ENCODE results near the gene EPS8L2.

Gene EPS8L2

GRCh38 chr11:690738-691633 lies 15.0 kb upstream of the EPS8L2 start:
- no peak for FAIRE-seq

DNA sequence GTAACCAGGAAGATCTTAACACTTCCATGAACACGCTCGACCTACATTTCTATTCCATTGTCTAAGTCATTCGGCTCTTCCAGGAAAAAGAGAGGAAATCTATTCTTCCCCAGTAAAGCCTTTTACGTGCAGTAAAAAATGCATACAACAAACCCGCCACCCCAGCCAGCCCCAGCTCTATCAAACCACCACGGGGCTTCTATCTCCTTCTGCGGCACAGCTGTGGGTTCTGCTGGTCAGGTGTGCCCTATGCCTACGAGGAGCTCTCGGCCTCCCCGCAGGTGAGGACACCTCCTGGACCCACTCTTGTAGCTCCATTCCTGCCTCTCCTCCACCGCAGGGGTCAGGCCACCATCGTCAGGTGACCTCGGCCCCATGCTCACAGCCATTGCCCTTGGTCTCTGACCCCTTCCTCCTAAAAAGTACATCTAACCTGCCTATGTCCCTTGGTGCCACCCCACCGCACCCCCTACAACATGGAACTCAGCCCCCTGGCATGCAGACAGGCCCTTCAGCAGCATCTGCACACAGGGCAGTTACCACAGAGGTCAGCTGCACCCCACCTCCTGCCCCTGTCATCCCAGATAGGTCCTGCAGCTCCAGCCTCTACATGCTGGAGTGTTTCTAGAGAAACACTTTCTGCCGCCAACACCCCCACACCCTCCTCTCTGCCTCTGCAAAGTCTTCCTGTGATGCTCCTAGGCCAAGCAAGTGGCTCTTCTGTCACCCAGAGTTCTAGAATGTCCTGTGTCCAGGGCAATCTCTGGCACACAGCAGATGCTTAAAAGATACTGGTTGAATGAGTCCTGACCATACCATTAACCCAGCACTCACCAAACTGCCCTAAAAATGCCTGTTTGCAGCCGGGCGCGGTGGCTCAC lies 14.1 kb upstream of the EPS8L2 start:
- no peak for FAIRE-seq

- no peak for FAIRE-seq
These were observed 13.1 kb upstream of the EPS8L2 start for GRCh38 chr11:692824-693414.

GRCh38 chr11:693415-693831 lies 12.6 kb upstream of the EPS8L2 start:
- no peak for FAIRE-seq

- no peak for FAIRE-seq
These were observed 12.0 kb upstream of the EPS8L2 start for GRCh38 chr11:693887-694562.

- FAIRE-seq: peak; percentile 98
These were observed 11.3 kb upstream of the EPS8L2 start, which contains the start of gene DEAF1 for GRCh38 chr11:694563-695287. Gene DEAF1, minus strand, starts transcription at chr11:695222. Its CDS starts 175 bp downstream, at chr11:695047.

DNA sequence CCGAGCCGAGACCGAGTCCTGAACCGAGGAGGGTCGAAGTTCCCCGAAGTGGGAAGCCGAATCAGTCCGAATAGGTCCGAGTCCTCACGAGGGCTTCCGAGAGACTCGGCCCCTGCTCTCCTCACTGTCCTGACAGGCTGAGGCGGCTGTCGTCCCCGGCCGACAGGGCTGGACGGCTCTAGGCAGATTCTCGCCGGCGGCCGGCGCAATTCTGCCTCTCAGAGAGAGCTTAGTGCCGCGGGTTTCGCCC lies 10.8 kb upstream of the EPS8L2 start:
- FAIRE-seq: no peak

GRCh38 chr11:695538-696248 lies 10.3 kb upstream of the EPS8L2 start, which contains the start of gene TMEM80:
Gene TMEM80, plus strand, starts transcription at chr11:695816. Its CDS starts 12 bp downstream, at chr11:695828.
- FAIRE-seq: no peak

DNA sequence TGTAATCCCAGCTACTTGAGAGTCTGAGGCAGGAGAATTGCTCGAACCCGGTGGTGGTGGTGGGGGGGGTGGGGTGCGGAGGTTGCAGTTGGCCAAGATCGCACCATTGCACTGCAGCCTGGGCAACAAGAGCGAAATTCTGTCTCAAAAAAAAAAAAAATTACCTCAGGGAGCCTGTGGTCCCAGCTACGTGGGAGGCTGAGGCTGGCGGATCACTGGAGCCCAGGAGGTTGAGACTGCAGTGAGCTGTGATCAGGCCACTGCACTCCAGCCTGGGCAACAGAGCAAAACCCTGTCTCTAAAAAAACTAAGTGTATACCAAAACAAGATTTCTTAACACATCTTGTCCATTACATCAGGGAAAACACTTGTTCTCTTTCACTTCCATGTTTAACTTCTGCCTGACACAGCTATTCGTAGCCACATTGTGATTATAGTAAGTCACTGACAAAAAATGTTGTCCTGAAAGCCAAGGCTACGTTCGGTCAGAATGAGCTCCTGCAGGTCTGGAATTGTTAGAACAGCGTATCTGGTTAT lies 9.0 kb upstream of the EPS8L2 start:
- peak; percentile 69 for FAIRE-seq

DNA sequence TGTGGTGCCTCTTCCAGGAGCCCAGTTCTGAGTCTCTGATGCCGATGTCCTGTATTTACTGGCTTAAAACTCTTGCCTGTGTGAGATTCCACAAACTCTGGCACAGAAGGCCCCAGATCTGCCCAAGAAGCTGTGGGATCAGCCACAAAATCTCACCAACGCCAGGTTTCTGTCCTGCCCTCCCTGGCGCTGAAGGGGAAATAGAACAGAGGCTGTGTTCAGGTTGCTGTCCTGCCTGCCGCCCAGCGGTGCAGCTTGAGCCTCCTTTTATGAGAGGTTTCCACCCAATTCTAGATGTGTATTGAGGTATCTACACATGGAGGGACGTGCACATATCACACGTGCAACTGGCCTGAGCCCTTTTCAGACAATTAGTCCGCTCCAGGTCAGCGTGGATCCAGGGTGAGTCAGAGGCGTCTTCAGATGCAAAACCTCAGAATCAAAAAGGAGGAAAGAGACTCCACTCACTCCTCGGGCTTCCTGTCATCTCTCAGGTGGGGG lies 8.2 kb upstream of the EPS8L2 start:
- FAIRE-seq: no peak

GRCh38 chr11:698493-699115 lies 7.4 kb upstream of the EPS8L2 start:
- no peak for FAIRE-seq

DNA sequence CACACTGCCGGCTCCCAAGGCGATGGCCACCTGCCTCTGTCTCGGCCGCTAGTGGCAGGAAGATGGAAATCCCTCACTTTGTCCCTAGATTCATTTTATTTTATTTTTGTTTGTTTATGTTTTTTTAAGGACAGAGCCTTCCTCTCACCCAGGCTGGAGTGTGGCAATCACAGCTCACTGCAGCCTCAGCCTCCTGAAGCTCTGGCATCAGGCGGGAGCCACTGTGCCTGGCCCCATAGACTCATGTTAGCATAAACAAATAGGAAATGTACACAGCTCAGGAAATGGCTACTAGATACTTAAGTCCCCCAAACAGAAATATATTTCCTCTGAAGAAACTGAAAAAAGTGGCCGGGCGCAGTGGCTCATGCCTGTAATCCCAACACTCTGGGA lies 6.9 kb upstream of the EPS8L2 start:
- no peak for FAIRE-seq

DNA sequence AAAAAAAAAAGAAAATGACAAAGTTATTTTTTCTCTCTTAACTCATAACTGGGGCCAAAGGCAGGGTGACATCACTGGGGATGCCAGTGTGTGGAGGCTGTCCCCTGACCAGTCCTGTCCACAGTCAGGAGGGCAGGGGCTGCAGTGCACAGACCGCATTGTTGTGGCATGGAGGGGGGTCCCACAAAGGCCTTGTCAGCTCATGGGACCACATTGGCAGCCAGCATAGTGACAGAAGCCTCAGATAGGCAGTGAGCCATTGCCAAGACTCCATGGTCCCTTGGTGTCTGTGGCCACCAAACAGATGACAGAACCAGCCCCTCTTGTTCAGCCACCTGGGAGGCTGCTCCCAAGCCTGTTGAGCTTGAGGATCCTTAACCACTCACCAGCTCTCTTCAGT lies 6.3 kb upstream of the EPS8L2 start:
- FAIRE-seq: no peak

DNA sequence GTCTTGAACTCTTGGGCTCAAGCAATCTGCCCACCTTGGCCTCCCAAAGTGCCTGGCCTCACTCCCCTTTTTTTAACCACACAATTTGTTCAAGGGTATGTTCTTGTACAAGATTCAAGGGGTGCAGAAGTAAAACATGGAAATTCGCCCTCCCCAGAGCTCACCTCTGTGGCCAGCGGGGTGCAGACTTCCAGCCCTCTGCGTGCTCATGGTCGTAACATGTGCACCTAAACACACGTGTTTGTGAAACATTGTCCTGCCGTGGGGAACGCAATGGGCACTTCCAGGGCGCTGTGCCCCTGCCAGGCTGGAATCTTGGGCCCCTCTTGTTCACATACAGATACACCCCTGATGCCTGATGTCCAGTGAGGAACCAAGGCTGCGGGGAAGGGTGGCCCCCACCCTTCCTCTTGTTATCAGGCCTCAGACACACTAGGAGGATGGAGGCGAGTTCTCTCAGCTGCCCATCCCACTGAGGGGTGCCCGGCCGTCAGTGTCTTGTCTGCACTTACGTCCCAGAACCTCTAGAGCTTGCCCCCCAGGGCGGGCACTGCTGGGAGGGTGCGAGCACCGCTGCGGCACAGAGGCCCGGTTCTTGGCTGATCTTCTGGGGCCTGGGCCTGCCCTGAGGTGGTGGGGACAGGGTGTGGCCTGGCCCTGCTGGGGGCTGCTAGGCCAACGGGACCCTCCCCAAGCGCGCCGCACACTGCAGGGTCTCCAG lies 4.1 kb upstream of the EPS8L2 start:
- FAIRE-seq: no peak

DNA sequence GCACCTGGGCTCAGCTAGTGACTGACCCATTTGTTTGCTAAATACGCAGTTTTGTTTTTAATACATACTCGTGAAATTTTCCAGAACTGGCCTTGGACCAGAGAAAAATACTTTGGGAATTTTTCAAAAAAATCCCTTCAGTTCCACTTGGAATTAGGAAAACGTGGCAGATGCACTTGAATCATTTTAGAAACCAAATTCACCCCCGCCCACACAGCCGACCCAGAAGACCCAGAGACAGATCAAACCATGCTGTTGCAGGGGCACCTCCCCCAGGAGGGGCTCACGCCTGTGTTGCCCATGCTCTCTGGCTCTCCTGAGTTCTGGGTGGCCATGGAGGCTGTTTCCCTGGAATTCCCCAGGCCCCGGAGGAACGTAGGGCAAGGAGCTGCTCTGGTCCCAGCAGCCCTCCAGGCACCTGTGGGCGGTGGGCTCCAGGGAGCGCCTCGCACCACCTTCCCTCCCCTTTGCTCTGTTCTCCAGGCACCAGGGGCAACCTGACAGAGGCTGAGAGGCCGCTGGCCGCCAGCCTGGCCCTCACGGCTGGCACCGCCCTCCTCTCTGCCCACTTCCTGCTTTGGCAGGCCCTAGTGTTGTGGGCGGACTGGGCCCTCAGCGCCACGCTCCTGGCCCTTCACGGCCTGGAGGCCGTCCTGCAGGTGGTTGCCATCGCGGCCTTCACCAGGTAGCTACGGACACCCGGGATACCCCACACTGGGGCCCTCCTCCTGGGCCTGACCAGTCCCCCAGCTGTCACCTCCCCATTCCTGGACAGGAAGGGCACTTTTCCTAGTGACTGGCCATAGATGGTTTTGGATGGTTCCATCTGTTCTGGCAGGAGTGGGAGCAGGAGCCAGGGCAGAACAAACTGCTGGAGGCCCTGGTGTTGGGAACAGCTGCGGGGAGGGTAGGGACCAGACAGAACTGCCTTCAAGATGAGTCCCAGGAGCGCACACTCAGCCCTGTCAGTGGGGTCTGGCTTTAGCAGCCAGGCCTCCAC lies 3.3 kb upstream of the EPS8L2 start:
- FAIRE-seq: no peak

DNA sequence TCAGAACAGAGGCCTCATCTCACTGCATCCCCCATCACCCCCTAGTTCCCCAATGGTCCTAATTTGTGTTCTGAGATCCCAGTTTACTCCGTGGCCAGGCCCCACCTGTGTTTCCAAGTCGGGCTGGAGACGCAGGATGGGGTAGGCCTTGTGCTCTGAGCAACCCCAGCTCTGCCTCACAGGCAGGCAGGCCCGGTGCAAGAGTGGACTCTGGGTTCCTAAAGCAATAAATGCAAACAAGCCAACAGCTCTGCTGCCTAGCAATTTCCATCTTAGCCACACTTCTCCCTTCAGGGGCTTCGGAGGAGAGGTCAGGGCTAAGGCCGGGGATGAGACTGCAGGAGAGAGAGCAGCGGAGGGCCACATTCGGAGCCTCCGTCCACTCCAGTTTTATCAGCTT lies 2.5 kb upstream of the EPS8L2 start:
- FAIRE-seq: no peak

DNA sequence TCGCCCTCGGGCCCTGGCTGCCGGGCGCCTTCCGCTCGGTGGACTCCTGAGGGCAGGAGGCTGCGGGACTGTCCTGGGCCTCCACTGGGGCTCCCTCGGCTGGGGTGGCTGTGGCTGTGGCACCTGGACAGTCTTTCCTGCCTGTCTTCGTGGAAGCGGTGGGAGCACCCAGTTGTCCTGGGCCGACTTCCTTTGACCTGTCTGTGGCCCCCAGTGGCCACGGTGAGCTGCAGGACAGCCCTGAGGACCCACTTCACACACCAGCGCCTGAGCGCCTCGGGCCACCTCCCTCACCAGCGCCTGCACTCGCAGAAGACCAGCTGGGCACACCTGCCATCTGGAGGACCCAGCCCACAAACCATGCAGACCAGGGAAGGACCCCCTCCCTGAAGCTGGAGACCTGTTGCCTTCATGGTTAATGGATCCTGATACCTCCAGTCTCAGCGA lies 1.8 kb upstream of the EPS8L2 start:
- FAIRE-seq: no peak

Data from G401.6 (cell line).